Astrocyte (in vitro differentiated cells and primary cell): ENCODE results near the gene AKAP17A. TPM values are rescaled to one million over a fixed set of nuclear protein-coding genes. Genes with fewer than 3 reads are reported as not detected.

Experiments used
- DNase-seq: peaks from one replicate; pipeline ENCODE4 v3.0.0-alpha.2; 2010; ENCODE audit warnings: low read depth
- FAIRE-seq: peaks from 2 replicates; lab custom pipeline; 2011; peaks lifted over from hg19 to GRCh38; lab: Jason Lieb, UNC
- H2AFZ ChIP-seq: 2 replicates; pipeline ENCODE4 v1.6.0; 2012; ENCODE audit warnings: low read depth, low read length, inconsistent platforms
- H3K27ac ChIP-seq: 2 replicates; pipeline ENCODE4 v1.5.1; 2011; ENCODE audit warnings: low read depth, low read length, inconsistent platforms
- H3K27me3 ChIP-seq: 2 replicates; pipeline ENCODE4 v1.6.0; 2011; ENCODE audit warnings: low read length, inconsistent platforms; ENCODE audit not compliant: insufficient read depth
- H3K36me3 ChIP-seq: 2 replicates; pipeline ENCODE4 v1.5.1; 2011; ENCODE audit warnings: low read length, inconsistent platforms; ENCODE audit not compliant: insufficient read depth
- H3K4me1 ChIP-seq: 2 replicates; pipeline ENCODE4 v1.5.1; 2011; ENCODE audit warnings: low read length, inconsistent platforms; ENCODE audit not compliant: insufficient read depth
- H3K4me2 ChIP-seq: 2 replicates; pipeline ENCODE4 v1.6.0; 2012; ENCODE audit warnings: low read length, inconsistent platforms
- H3K4me3 ChIP-seq: 2 replicates; pipeline ENCODE4 v1.5.1; 2011; ENCODE audit warnings: low read depth, mild to moderate bottlenecking, low read length, inconsistent platforms; ENCODE audit not compliant: insufficient read depth
- H3K79me2 ChIP-seq: 2 replicates; pipeline ENCODE4 v1.6.0; 2012; ENCODE audit warnings: mild to moderate bottlenecking, low read length, inconsistent platforms; ENCODE audit not compliant: insufficient read depth
- H3K9ac ChIP-seq: 2 replicates; pipeline ENCODE4 v1.6.0; 2012; ENCODE audit warnings: mild to moderate bottlenecking, low read length, inconsistent platforms
- H3K9me3 ChIP-seq: 2 replicates; pipeline ENCODE4 v1.5.1; 2012; ENCODE audit warnings: low read depth, mild to moderate bottlenecking, low read length, inconsistent platforms; ENCODE audit not compliant: insufficient read depth
- H4K20me1 ChIP-seq: 2 replicates; pipeline ENCODE4 v1.6.0; 2012; ENCODE audit warnings: low read length, inconsistent platforms; ENCODE audit not compliant: insufficient read depth
- H3K27ac Mint-ChIP-seq: one replicate; pipeline ENCODE4 v1.8.0; 2021; ENCODE audit warnings: mild to moderate bottlenecking, mixed read lengths; ENCODE audit not compliant: unreplicated experiment
- H3K27me3 Mint-ChIP-seq: one replicate; pipeline ENCODE4 v1.8.0; 2021; ENCODE audit warnings: low read depth, mixed read lengths; ENCODE audit not compliant: unreplicated experiment
- H3K36me3 Mint-ChIP-seq: one replicate; pipeline ENCODE4 v1.8.0; 2021; ENCODE audit warnings: low read depth, mixed read lengths; ENCODE audit not compliant: unreplicated experiment
- H3K4me1 Mint-ChIP-seq: one replicate; pipeline ENCODE4 v1.8.0; 2021; ENCODE audit warnings: low read depth, mixed read lengths; ENCODE audit not compliant: unreplicated experiment
- H3K4me3 Mint-ChIP-seq: one replicate; pipeline ENCODE4 v1.8.0; 2021; ENCODE audit warnings: mild to moderate bottlenecking, moderate library complexity, mixed read lengths; ENCODE audit not compliant: unreplicated experiment
- H3K9me3 Mint-ChIP-seq: one replicate; pipeline ENCODE4 v1.8.0; 2021; ENCODE audit warnings: mild to moderate bottlenecking, mixed read lengths; ENCODE audit not compliant: unreplicated experiment
- CTCF ChIP-seq: IDR thresholded peaks from 2 replicates; pipeline ENCODE4 v1.5.1; 2011; ENCODE audit warnings: low read depth, mild to moderate bottlenecking, inconsistent platforms, low read length, moderate library complexity; ENCODE audit not compliant: insufficient read depth
- EZH2 ChIP-seq: IDR thresholded peaks from 2 replicates; pipeline ENCODE4 v1.6.1; 2012; ENCODE audit warnings: mild to moderate bottlenecking, low read length, inconsistent platforms; ENCODE audit not compliant: insufficient read depth
- total RNA-seq: library from RNA; stranded (reverse); gene quantifications from 2 replicates; pipeline ENCODE4 v1.2.1, GENCODE V29; 2021

AKAP17A gene
- total RNA-seq, 1 donor from 2014 or later: 15.9 TPM

GRCh38 chrX:1591863-1592469, 562 bp downstream of the AKAP17A start:
- H3K27me3 Mint-ChIP-seq: peaks cover 4% of the 10 kb centered on the region
- Histone ChIP-seq H3K79me2 (peaks cover 49% of the 10 kb centered on the region), H2AFZ (no peak overlapping the region), H3K27me3 (no peaks in the 10 kb centered on the region), H3K4me2 (peak overlapping the region; percentile 98), H3K36me3 (peaks cover 11% of the 10 kb centered on the region), H3K9me3 (no peaks in the 10 kb centered on the region), H3K4me3 (peak overlapping the region; percentile 90), H3K27ac (peak overlapping the region; percentile 81), H4K20me1 (peaks cover 47% of the 10 kb centered on the region), H3K9ac (peak overlapping the region; percentile 98), H3K4me1 (peaks cover 11% of the 10 kb centered on the region)
- no peaks in the 10 kb centered on the region for H3K4me1 Mint-ChIP-seq
- peak overlapping the region; percentile 92 for H3K27ac Mint-ChIP-seq
- no peak for DNase-seq
- no peak for TF ChIP-seq CTCF
- TF ChIP-seq EZH2: no peak
- no peaks in the 10 kb centered on the region for H3K36me3 Mint-ChIP-seq
- peak overlapping the region; percentile 87 for H3K4me3 Mint-ChIP-seq
- H3K9me3 Mint-ChIP-seq: peaks cover 4% of the 10 kb centered on the region
- no peak for FAIRE-seq

- no peaks in the 10 kb centered on the region for H3K36me3 Mint-ChIP-seq
- no peak for FAIRE-seq
- H3K9me3 ChIP-seq: no peaks in the 10 kb centered on the region
- H3K27me3 ChIP-seq: no peaks in the 10 kb centered on the region
- H3K36me3 ChIP-seq: peaks cover 11% of the 10 kb centered on the region
- peak overlapping the region; percentile 98 for H3K4me2 ChIP-seq
- H3K9me3 Mint-ChIP-seq: peaks cover 4% of the 10 kb centered on the region
- H3K4me1 ChIP-seq: peaks cover 11% of the 10 kb centered on the region
- DNase-seq: peak; percentile 10
- peak overlapping the region; percentile 90 for H3K4me3 ChIP-seq
- no peak for TF ChIP-seq CTCF
- no peak overlapping the region for H2AFZ ChIP-seq
- H3K79me2 ChIP-seq: peaks cover 55% of the 10 kb centered on the region
- no peaks in the 10 kb centered on the region for H3K4me1 Mint-ChIP-seq
- H4K20me1 ChIP-seq: peaks cover 54% of the 10 kb centered on the region
- H3K27ac Mint-ChIP-seq: peak overlapping the region; percentile 58
- peaks cover 5% of the 10 kb centered on the region for H3K27me3 Mint-ChIP-seq
- peak overlapping the region; percentile 98 for H3K9ac ChIP-seq
- H3K4me3 Mint-ChIP-seq: peak overlapping the region; percentile 87
- peak overlapping the region; percentile 81 for H3K27ac ChIP-seq
Observed at GRCh38 chrX:1592470-1593142, 1.2 kb downstream of the AKAP17A start.
